Heart left ventricle (tissue), 16 donors: ENCODE results near the gene ENAH. TPM values are rescaled to one million over a fixed set of nuclear protein-coding genes. Genes with fewer than 3 reads are reported as not detected.

ENCODE experiments used
- ATAC-seq, 4 donors: fragments of 200-7000 bp; cut with Tn5 transposase; one replicate each; pipeline ENCODE4 v1.9.1; 2020 to 2022; ENCODE audit warnings: moderate library complexity in 4 of 4, mild to moderate bottlenecking in 3 of 4, moderate number of reproducible peaks in 1 of 4
- DNase-seq, 5 donors: peaks; one replicate each; pipeline ENCODE4 v3.0.0-alpha.2; 2020
- H3K27ac ChIP-seq, 12 donors: fragments of 200-600 bp; sonication (generic) in 4 of 12; one replicate each; pipeline versions ENCODE4 v1.5.0 to v1.8.0; 2016 to 2022; ENCODE audit warnings: mild to moderate bottlenecking in 2 of 12
- H3K27me3 ChIP-seq, 9 donors: fragments of 200-600 bp; sonication (generic) in 2 of 9; one replicate each; pipeline versions ENCODE4 v1.5.1 to v1.8.0; 2016 to 2022; ENCODE audit warnings: mild to moderate bottlenecking in 3 of 9
- H3K36me3 ChIP-seq, 9 donors: fragments of 200-600 bp; sonication (generic) in 2 of 9; one replicate each; pipeline versions ENCODE4 v1.5.0 to v1.8.0; 2018 to 2022; ENCODE audit warnings: mild to moderate bottlenecking in 2 of 9
- H3K4me1 ChIP-seq, 12 donors: fragments of 200-600 bp; sonication (generic) in 4 of 12; one replicate each; pipeline versions ENCODE4 v1.5.0 to v1.8.0; 2016 to 2022; ENCODE audit warnings: mild to moderate bottlenecking in 3 of 12
- H3K4me3 ChIP-seq, 12 donors: fragments of 200-600 bp; sonication (generic) in 4 of 12; one replicate each; pipeline versions ENCODE4 v1.5.0 to v1.8.0; 2017 to 2022; ENCODE audit warnings: mild to moderate bottlenecking in 9 of 12, moderate library complexity in 4 of 12
- H3K9me3 ChIP-seq, 12 donors: fragments of 200-600 bp; sonication (generic) in 4 of 12; one replicate each; pipeline versions ENCODE4 v1.5.0 to v1.8.0; 2016 to 2022; ENCODE audit warnings: mild to moderate bottlenecking in 1 of 12
- CTCF ChIP-seq, 12 donors: fragments of 200-600 bp; sonication (generic) in 4 of 12; IDR thresholded peaks; one replicate each; pipeline versions ENCODE4 v1.5.0 to v1.8.0; 2018 to 2022; ENCODE audit warnings: antibody characterized with exemption in 12 of 12, mild to moderate bottlenecking in 5 of 12
- POLR2A ChIP-seq, 2 donors: fragments of 450-650 bp; IDR thresholded peaks; one replicate each; pipeline ENCODE4 v1.6.1; 2017; ENCODE audit warnings: antibody characterized with exemption in 2 of 2, mild to moderate bottlenecking in 2 of 2, moderate library complexity in 2 of 2
- WGBS, 4 donors: extraction: QIAGEN DNeasy Blood & Tissue Kit in 2 of 4; methylation state at CpG; one replicate each; pipeline versions ENCODE4 v1.1.5 to v1.1.7; 2013 to 2018; 5-methylcytosine and 5-hydroxymethylcytosine counted together
- intact Hi-C, 10 donors: fragments of 100-400 bp; cut with DNase I; formaldehyde crosslinking; loops; one replicate each; pipeline versions ENCODE4 v1.11.1 to v1.14.2; 2022
- polyA plus RNA-seq, 2 donors: library from polyadenylated mRNA; stranded (reverse); fragments of 200-250 nt; gene quantifications; one replicate each; pipeline ENCODE4 v1.2.3, GENCODE V29; 2013
- total RNA-seq, 9 donors: library from RNA; depleted of rRNA in 2 of 9; stranded (reverse); fragments of >200 nt in 2 of 9; fragmentation: NEBNext Ultra II Directional in 3 of 9; extraction: Animal tissue kit (Norgen Biotek cat#: 25700) in 3 of 9; gene quantifications; one replicate each; pipeline versions ENCODE4 v1.1.0 to v1.2.4, GENCODE V29; 2016 to 2023
- donor health status: ischemic (EF 13 %, LVEDD 7.1; RV severe dilation, severe dysfunction).
- donor health status: healthy with polysubstance abuse.
- donor health status: DM: no; HTN: yes; CAD: no.
- donor health status: DM: no; HTN: no; CAD: no.
- donor health status: ischemic (EF 25% LVEDD 6.9; RV normal size, moderate dysfunction).
- donor health status: ischemic (EF 25% LVEDD 5.7; RV mildly dilated, moderate dysfunction).
- donor health status: healthy.
- donor health status: DM: yes; HTN: yes; CAD: no.
- donor health status: ischemic (EF 35%, LVEDD 5.7; RV mildly dilated, moderate dysfunction).
- donor health status: nonischemic (EF 11% LVEDD 7.7; RV severe dilation, severe dysfunction).
- donor health status: DM: yes; HTN: yes; CAD: no.
- donor health status: PGD.
- donor health status: ischemic (EF 29% LVEDD 5.4; RV normal size, mild dysfunction).
- donor health status: nonischemic (EF 23%, LVEDD 6.1; RV moderate dilation, normal function).

Gene ENAH
- total and polyA plus RNA-seq, 11 donors = 17.0 to 183 (median 86.1) TPM

DNA sequence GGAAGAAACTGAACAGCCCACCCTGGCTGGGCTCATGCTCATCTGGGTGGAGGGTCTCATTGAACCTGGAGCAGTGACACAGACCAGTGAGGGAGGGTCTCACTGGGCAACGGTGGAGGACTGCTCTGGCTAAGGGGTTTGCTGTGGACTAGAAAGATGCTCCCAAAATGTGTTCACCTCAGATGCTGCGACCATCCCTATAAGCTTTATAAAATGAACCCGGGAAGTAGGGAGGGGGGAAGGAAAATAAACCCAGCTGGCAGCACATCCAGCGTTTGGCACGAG lies 190.6 kb downstream of the ENAH start:
- no peak for DNase-seq
- intact Hi-C loops = no loop called here

GRCh38 chr1:225461533-225462428 lies 191.1 kb downstream of the ENAH start:
- no peak for DNase-seq
- Histone ChIP-seq H3K36me3 (no peaks in the 10 kb centered on the region), H3K9me3 (no peaks in the 10 kb centered on the region), H3K27me3 (no peaks in the 10 kb centered on the region), H3K4me1 (peaks cover 0 to 61% (median 14%) of the 10 kb centered on the region in 12 donors), H3K4me3 (no peak overlapping the region), H3K27ac (peak overlapping the region in 1 of 12 donors; percentile 90)
- ATAC-seq = peak in 2 of 4 donors; percentile 23 to 36
- no peak for TF ChIP-seq CTCF (IDR thresholded peaks at IDR 0.05)
- TF ChIP-seq POLR2A (IDR thresholded peaks at IDR 0.05) = no peak
- intact Hi-C loops = no loop called here
- WGBS, 4 donors = 76 to 81% (median 78%) methylated on average over 17 to 19 of the region's 19 CpGs

More for the DNA sequence above, 190.6 kb downstream of the ENAH start:
- WGBS, 4 donors = 40 to 57% (median 49%) methylated on average over 5 of the region's 5 CpGs
- no peaks in the 10 kb centered on the region for H3K9me3 ChIP-seq
- H3K4me1 ChIP-seq = peaks cover 0 to 67% (median 20%) of the 10 kb centered on the region in 12 donors
- H3K4me3 ChIP-seq = no peak overlapping the region
- TF ChIP-seq CTCF (IDR thresholded peaks at IDR 0.05) = no peak
- TF ChIP-seq POLR2A (IDR thresholded peaks at IDR 0.05) = no peak
- H3K27me3 ChIP-seq = no peaks in the 10 kb centered on the region
- no peak for ATAC-seq
- H3K27ac ChIP-seq = peak overlapping the region in 1 of 12 donors; percentile 90
- H3K36me3 ChIP-seq = no peaks in the 10 kb centered on the region

DNA sequence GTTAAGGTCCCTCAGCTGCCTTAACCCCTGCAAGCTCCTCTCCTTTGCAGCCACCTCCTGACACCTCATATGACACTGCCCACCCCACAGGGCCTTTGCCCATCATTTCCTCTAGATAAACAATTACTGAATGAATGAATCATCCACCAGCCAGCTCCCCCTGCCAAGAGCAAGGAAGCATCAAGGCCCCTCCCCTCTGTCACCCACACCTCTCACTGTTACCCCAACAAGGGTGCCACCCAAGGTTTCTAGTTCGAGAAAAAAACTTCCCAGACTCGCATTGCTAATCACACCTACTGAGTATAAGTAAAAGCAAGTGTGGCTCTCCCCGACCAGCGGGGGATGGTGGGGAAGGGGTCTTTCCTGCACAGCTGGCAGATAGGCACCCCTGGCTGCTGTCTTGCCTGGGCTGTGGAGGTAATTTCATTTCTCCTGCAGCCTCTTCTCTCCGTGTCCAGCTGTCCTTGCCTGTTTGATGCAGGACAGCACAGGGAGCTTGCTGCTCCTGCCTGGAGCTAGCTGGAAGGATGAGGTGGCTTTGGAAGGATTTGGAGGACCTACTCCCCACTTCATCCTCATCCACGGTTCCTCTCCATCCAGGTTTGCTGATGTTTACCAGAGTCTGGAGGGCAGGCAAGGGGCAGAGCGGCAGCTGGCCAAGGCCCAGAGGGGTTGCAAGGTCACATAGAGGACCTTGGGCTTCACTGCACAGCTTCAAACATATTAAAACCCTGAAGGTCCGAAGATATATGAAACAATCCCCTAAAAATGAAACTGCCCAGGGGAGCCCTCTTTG lies 192.0 kb downstream of the ENAH start:
- no peak for DNase-seq
- intact Hi-C loops = no loop called here
- Histone ChIP-seq H3K36me3 (no peaks in the 10 kb centered on the region), H3K9me3 (no peaks in the 10 kb centered on the region), H3K27me3 (no peaks in the 10 kb centered on the region), H3K4me1 (peaks cover 0 to 53% (median 14%) of the 10 kb centered on the region in 12 donors), H3K27ac (peak overlapping the region in 3 of 12 donors; percentile 19 to 90 (median 52)), H3K4me3 (no peak overlapping the region)
- ATAC-seq = no peak
- TF ChIP-seq CTCF (IDR thresholded peaks at IDR 0.05) (no peak), POLR2A (IDR thresholded peaks at IDR 0.05) (no peak)
- WGBS, 4 donors = 83 to 89% (median 84%) methylated on average over 8 of the region's 8 CpGs
